Neutrophil (primary cell): ENCODE data around the gene RAPGEF5.

Source experiments
- H3K27ac ChIP-seq: fragments of 200-600 bp; sonication (generic); 2 replicates; pipeline ENCODE4 v1.5.1; 2016; ENCODE audit warnings: mild to moderate bottlenecking, moderate library complexity
- H3K27me3 ChIP-seq: fragments of 200-600 bp; sonication (generic); 2 replicates; pipeline ENCODE4 v1.6.0; 2016; ENCODE audit warnings: mild to moderate bottlenecking
- H3K36me3 ChIP-seq: fragments of 200-600 bp; sonication (generic); 2 replicates; pipeline ENCODE4 v1.5.1; 2017
- H3K4me1 ChIP-seq, 2 experiments: fragments of 200-600 bp in 1 of 2; sonication (generic) in 1 of 2; 1 replicate in 1 of 2; 2 replicates in 1 of 2; pipeline versions ENCODE4 v1.5.1 to v1.6.1; 2013 to 2016; ENCODE audit warnings: low read depth in 1 of 2, low read length in 1 of 2, mild to moderate bottlenecking in 1 of 2, moderate library complexity in 1 of 2; ENCODE audit not compliant: control insufficient read depth in 1 of 2, insufficient read depth in 1 of 2
- H3K4me3 ChIP-seq, 2 experiments: fragments of 200-600 bp in 1 of 2; sonication (generic) in 1 of 2; 1 replicate in 1 of 2; 2 replicates in 1 of 2; pipeline ENCODE4 v1.5.1; 2013 to 2016; ENCODE audit warnings: low read depth in 1 of 2, low read length in 1 of 2, mild to moderate bottlenecking in 1 of 2, moderate library complexity in 1 of 2
- H3K9me3 ChIP-seq: fragments of 200-600 bp; sonication (generic); 2 replicates; pipeline ENCODE4 v1.5.1; 2016
- TF ChIP-seq, protein P1 (sequence below): fragments of 200-600 bp; sonication (generic); IDR thresholded peaks from 2 replicates; pipeline ENCODE4 v1.5.1; 2016; ENCODE audit warnings: antibody characterized with exemption

RAPGEF5 gene

DNA sequence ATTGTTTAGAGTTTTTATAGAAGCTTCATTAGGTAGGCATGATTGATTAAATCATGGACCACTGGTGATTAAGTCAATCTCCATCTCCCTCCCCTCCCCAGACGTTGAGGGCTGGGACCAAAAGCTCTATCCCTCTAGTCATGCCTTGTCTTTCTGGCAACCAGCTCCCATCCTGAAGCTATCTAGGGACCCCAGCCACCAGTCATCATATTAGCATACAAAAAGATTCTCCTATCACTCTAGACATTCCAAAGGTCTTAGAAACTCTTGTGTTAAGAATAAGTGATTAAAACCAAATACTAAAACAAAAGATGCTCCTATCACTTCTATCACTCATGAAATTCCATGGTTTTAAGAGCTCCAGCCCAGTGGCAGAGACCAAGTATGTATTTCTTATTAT is 178.2 kb downstream of the RAPGEF5 start:
- TF ChIP-seq, protein P1, sequence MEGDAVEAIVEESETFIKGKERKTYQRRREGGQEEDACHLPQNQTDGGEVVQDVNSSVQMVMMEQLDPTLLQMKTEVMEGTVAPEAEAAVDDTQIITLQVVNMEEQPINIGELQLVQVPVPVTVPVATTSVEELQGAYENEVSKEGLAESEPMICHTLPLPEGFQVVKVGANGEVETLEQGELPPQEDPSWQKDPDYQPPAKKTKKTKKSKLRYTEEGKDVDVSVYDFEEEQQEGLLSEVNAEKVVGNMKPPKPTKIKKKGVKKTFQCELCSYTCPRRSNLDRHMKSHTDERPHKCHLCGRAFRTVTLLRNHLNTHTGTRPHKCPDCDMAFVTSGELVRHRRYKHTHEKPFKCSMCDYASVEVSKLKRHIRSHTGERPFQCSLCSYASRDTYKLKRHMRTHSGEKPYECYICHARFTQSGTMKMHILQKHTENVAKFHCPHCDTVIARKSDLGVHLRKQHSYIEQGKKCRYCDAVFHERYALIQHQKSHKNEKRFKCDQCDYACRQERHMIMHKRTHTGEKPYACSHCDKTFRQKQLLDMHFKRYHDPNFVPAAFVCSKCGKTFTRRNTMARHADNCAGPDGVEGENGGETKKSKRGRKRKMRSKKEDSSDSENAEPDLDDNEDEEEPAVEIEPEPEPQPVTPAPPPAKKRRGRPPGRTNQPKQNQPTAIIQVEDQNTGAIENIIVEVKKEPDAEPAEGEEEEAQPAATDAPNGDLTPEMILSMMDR, result no peak
- Histone ChIP-seq H3K4me1 (no peaks in the 10 kb centered on the region), H3K36me3 (no peaks in the 10 kb centered on the region), H3K27ac (no peak overlapping the region), H3K9me3 (no peaks in the 10 kb centered on the region), H3K27me3 (no peaks in the 10 kb centered on the region), H3K4me3 (no peak overlapping the region)

DNA sequence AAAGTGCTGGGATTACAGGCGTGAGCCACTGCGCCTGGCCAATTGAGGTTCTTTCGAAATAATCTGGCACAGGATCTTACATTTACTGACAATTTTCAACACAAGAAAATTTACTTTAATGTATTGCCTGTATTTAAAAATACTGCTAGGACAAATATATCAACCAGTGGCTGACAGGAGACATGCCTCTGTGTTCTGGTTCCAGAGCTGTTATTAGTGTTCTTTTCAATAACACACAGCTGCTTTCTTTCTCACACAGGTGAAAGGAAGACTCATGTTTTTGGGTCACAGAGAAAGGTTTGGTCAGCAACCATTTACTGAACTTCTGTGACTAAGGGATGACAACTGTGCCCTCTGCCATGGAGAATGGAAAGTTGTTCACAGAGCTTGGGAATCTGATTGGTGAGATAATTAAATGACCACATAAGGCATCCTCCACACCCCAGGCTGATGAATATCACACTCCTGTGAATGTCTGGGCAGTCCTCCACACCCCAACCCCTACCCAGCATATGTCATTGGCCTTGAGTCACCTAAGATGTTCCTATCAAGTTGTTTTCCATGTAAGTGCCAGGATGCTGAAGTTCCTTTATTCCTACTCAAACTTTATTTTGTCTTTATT is 180.1 kb downstream of the RAPGEF5 start:
- Histone ChIP-seq H3K36me3 (no peaks in the 10 kb centered on the region), H3K4me3 (no peak overlapping the region), H3K27ac (no peak overlapping the region), H3K9me3 (no peaks in the 10 kb centered on the region), H3K4me1 (no peaks in the 10 kb centered on the region), H3K27me3 (no peaks in the 10 kb centered on the region)
- TF ChIP-seq, protein P1, result no peak

DNA sequence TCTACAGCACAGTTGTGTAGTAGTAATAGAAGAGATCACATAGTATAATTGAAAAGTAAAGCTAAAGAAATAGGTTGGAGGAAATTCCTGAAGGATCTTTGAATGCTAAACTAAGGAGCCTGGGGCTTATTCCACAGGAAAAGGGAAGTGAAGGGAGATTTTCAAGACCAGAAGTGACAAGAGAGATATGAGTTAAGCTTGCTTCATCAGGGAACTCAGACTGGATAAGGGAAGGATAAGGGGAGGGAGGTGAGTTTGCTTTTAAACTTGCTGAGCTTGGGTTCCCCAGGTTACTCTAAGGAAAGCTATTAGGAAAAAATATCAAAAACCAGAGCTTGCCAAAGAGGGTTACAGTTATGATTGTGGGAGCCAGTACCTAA is 182.4 kb downstream of the RAPGEF5 start:
- no peaks in the 10 kb centered on the region for H3K4me1 ChIP-seq
- no peaks in the 10 kb centered on the region for H3K27me3 ChIP-seq
- H3K27ac ChIP-seq, result no peak overlapping the region
- H3K4me3 ChIP-seq, result no peak overlapping the region
- TF ChIP-seq, protein P1, result no peak
- no peaks in the 10 kb centered on the region for H3K36me3 ChIP-seq
- no peaks in the 10 kb centered on the region for H3K9me3 ChIP-seq

DNA sequence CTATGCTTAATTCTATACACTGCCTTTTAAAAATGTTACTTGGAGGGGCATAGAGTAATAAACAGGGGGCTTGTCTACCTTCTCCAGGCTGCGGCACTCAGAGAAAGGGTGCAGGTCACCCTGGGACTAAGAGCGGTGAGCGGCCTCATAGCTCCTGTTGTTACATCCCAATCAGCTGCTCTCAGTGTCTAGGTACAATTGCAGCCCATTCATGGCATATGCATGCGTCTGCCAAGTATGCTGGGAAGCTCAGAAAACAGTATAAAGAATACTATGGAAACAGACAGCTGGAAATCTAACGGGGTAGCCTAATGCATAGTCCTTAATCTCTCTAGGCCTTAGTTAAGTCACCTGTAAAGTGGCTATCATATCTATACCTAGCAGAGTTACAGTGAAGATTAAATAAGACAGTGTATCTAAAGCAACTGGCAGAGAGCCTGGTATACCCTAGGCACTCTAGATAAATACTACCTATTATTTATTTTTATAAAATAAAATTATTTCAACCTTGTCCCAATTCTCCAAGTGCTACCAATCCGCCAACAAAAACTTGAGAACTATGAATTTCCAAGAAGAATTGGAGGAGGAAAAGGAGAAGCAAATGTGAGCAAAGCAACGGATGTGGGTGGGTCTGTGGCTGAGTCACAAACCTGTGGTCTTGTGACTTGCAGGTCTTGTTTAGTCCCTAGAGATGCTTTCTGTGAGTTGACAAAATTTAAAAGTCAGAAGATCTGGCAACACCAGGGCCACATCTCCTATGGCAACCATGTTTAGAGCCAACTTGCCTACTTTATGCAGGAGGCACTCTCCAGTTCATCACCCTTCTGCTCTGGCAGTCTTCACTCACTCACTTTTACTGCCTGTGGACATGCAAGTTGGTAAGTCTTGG is 183.0 kb downstream of the RAPGEF5 start:
- H3K36me3 ChIP-seq, result no peaks in the 10 kb centered on the region
- no peak overlapping the region for H3K4me3 ChIP-seq
- H3K27ac ChIP-seq, result no peak overlapping the region
- no peaks in the 10 kb centered on the region for H3K27me3 ChIP-seq
- H3K4me1 ChIP-seq, result no peaks in the 10 kb centered on the region
- H3K9me3 ChIP-seq, result no peaks in the 10 kb centered on the region
- TF ChIP-seq, protein P1, result no peak

DNA sequence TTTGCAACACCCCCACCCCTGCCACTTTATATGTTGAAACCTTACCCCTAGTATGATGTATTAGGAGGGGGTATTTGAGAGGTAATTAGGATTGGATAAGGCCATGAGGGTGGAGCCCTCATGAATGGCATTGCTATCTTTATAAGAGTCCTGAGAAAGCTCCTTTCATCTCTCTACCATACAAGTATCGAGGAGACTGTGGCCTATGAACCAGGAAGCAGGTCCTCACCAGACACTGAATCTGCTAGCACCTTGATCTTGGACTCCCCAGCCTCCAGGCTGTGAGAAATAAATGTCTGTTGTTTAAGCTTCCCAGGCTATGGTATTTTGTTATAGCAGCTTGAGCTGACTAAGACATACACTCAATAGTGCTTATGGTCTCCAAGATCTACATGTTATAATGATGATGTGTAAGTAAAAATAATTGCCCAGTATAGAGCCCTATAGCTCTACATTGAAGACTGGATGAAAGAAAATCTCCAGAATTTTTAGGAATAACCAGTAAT is 188.8 kb downstream of the RAPGEF5 start:
- Histone ChIP-seq H3K27ac (no peak overlapping the region), H3K4me1 (no peaks in the 10 kb centered on the region), H3K27me3 (no peaks in the 10 kb centered on the region), H3K4me3 (no peak overlapping the region), H3K36me3 (no peaks in the 10 kb centered on the region), H3K9me3 (no peaks in the 10 kb centered on the region)
- TF ChIP-seq, protein P1, result no peak
